ENCODE results near the gene COX20. TPM values are rescaled to one million over a fixed set of nuclear protein-coding genes. Genes with fewer than 3 reads are reported as not detected.
A peak's percentile ranks its signal among the peaks of the same experiment; 100 is the strongest.

Gene COX20
- total and polyA plus RNA-seq, 10 of the 15 experiments (the other 5 are each of a cell fraction or from before 2014, with no cell fraction given): 22.8 to 112 (median 52.7) TPM

- TF ChIP-seq ATF2 (IDR thresholded peaks at IDR 0.05; ENCODE audit: low read length) (no peak), BCL11A (IDR thresholded peaks at IDR 0.05; ENCODE audit: low read depth, low read length) (no peak), PRDM15 (CRISPR knock-in tag; IDR thresholded peaks at IDR 0.05) (no peak), SIX5 (IDR thresholded peaks at IDR 0.05; ENCODE audit: low read depth, low read length, severe bottlenecking) (no peak), BACH1 (IDR thresholded peaks at IDR 0.05; ENCODE audit: borderline replicate concordance) (peak; percentile 96), HCFC1 (IDR thresholded peaks at IDR 0.05; ENCODE audit: low read length) (peak; percentile 18; the same call in 1 of the 2 replicates), BMI1 (IDR thresholded peaks at IDR 0.05; ENCODE audit: borderline replicate concordance) (no peak), IRF3 (IDR thresholded peaks at IDR 0.05) (no peak), PKNOX1 (IDR thresholded peaks at IDR 0.05) (no peak), ZNF24 (IDR thresholded peaks at IDR 0.05) (no peak), EZH2 (IDR thresholded peaks at IDR 0.05; ENCODE audit: borderline replicate concordance, control insufficient read depth, low read depth, low read length) (no peak), ATF7 (IDR thresholded peaks at IDR 0.05; ENCODE audit: low read depth) (0 out of 2 replicates have a peak, but pooled peaks have one; percentile 8), RCOR1 (conservative IDR thresholded peaks at IDR 0.05; ENCODE audit: low read depth, low read length) (no peak), SMAD5 (IDR thresholded peaks at IDR 0.05; ENCODE audit: low read depth) (no peak), SREBF2 (IDR thresholded peaks at IDR 0.05; ENCODE audit: low read length) (no peak), CBX3 (IDR thresholded peaks at IDR 0.05; ENCODE audit: borderline replicate concordance, low read depth) (no peak), BRCA1 (IDR thresholded peaks at IDR 0.05; ENCODE audit: low read depth, low read length) (no peak), ZBTB40 (IDR thresholded peaks at IDR 0.05; ENCODE audit: borderline replicate concordance) (no peak), SP1 (IDR thresholded peaks at IDR 0.05; ENCODE audit: low read depth, low read length) (no peak)
These were observed 27.4 kb downstream of the COX20 start (continued) for GRCh38 chr1:244862699-244863490.
